ENCODE measurements around the gene INPP5E. TPM values are rescaled to one million over a fixed set of nuclear protein-coding genes. Genes with fewer than 3 reads are reported as not detected.

The INPP5E gene
- total and polyA plus RNA-seq, 10 of the 15 experiments (the other 5 are each of a cell fraction or from before 2014, with no cell fraction given): 0.24 to 16.0 (median 5.3) TPM

GRCh38 chr9:136393531-136393930 is 46.1 kb downstream of the INPP5E start:
- H3K79me2 ChIP-seq (ENCODE audit: control insufficient read depth, insufficient read depth, low read length): peaks cover 9% of the 10 kb centered on the region
- ChIA-PET RAD21 (ENCODE audit: unreplicated experiment) (no interaction called here), POLR2A (no interaction called here), SMC1A (ENCODE audit: uncharacterized antibody, unreplicated experiment) (interaction anchor here (1.1 kb wide), 1 partner anchor 8 kb away, joined by 3 read pairs; no protein-coding TSS in a partner anchor), CTCF (interaction anchor here (0.6 kb wide), 1 partner anchor 241 kb away, joined by 3 read pairs; no protein-coding TSS in a partner anchor)
- H3K4me2 ChIP-seq (ENCODE audit: control insufficient read depth, insufficient read depth): no peak overlapping the region
- peaks cover 27 to 37% of the 10 kb centered on the region in 2 experiments for H3K36me3 ChIP-seq (ENCODE audit: control insufficient read depth in 2 of 2, insufficient read depth in 2 of 2, low read length in 1 of 2)
- WGBS (ENCODE audit: insufficient coverage, insufficient replicate concordance, low lambda C conversion rate, missing lambda C conversion rate): 97% methylated on average over 17 of the region's 17 CpGs
- no peaks in the 10 kb centered on the region for H3K9me3 ChIP-seq (replicated peaks; ENCODE audit: control insufficient read depth, insufficient read depth, low read length)
- ATAC-seq (no peak), FAIRE-seq (no peak), DNase-seq (ENCODE audit: low read depth, low spot score) (no peak)
- no peak overlapping the region for H3K9ac ChIP-seq (ENCODE audit: control insufficient read depth, insufficient read depth, low read length)
- no peaks in the 10 kb centered on the region for H4K20me1 ChIP-seq (ENCODE audit: control insufficient read depth, insufficient read depth)
- in situ Hi-C loops (cut with MboI) (no loop called here), intact Hi-C loops (cut with micrococcal nuclease; ENCODE audit: unreplicated experiment) (no loop called here)
- H2AFZ ChIP-seq (ENCODE audit: control insufficient read depth, low read depth, low read length): no peak overlapping the region
- no peak overlapping the region for H3K4me3 ChIP-seq
- no peaks in the 10 kb centered on the region for H3K27me3 ChIP-seq (replicated peaks in 1 of 2; ENCODE audit: control insufficient read depth in 2 of 2, insufficient read depth in 2 of 2, low read length in 1 of 2)
- no TSS peak for BruUV-seq (replicated peaks)
- H3K27ac ChIP-seq (ENCODE audit: control insufficient read depth, insufficient read depth): no peak overlapping the region
- H3K4me1 ChIP-seq (ENCODE audit: control insufficient read depth, insufficient read depth, low read length): peaks cover 2% of the 10 kb centered on the region
- no peak for TF ChIP-seq GATAD2B (conservative IDR thresholded peaks at IDR 0.05; ENCODE audit: low read depth)
- no peak for TF ChIP-seq MYB (IDR thresholded peaks at IDR 0.05; ENCODE audit: borderline replicate concordance, low read depth, low read length)
- TF ChIP-seq BCL11A (IDR thresholded peaks at IDR 0.05; ENCODE audit: low read depth, low read length): no peak
- TF ChIP-seq SREBF2 (IDR thresholded peaks at IDR 0.05; ENCODE audit: low read length): no peak
- TF ChIP-seq CTCF (IDR thresholded peaks at IDR 0.05 in 2 of 3, conservative IDR thresholded peaks at IDR 0.05 in 1 of 3; ENCODE audit: control insufficient read depth in 2 of 3, extremely low read depth in 1 of 3, insufficient read depth in 1 of 3, low read depth in 3 of 3, low read length in 3 of 3): no peak
- no peak for TF ChIP-seq HSF1 (IDR thresholded peaks at IDR 0.05; ENCODE audit: low read depth, low read length)
- TF ChIP-seq CBX3 (IDR thresholded peaks at IDR 0.05; ENCODE audit: borderline replicate concordance, low read depth): no peak
- TF ChIP-seq ZNF274 (IDR thresholded peaks at IDR 0.05; ENCODE audit: insufficient read depth, insufficient read length): no peak
- TF ChIP-seq SUPT20H (IDR thresholded peaks at IDR 0.05; ENCODE audit: borderline replicate concordance, control insufficient read depth, low read depth, low read length): no peak
- TF ChIP-seq TAF1 (IDR thresholded peaks at IDR 0.05; ENCODE audit: borderline replicate concordance, low read depth, low read length): no peak
- no peak for TF ChIP-seq CHD4 (IDR thresholded peaks at IDR 0.05)
- TF ChIP-seq PAX5 (IDR thresholded peaks at IDR 0.05; ENCODE audit: borderline replicate concordance, low read depth, low read length): no peak
- TF ChIP-seq SMAD1 (IDR thresholded peaks at IDR 0.05; ENCODE audit: low read depth, partially characterized antibody): no peak
- no peak for TF ChIP-seq SREBF1 (IDR thresholded peaks at IDR 0.05; ENCODE audit: low read length)
- TF ChIP-seq MLLT1 (IDR thresholded peaks at IDR 0.05): no peak
- TF ChIP-seq ZBTB4 (CRISPR knock-in tag; IDR thresholded peaks at IDR 0.05): no peak
- TF ChIP-seq CBX5 (IDR thresholded peaks at IDR 0.05; ENCODE audit: low read depth): no peak
- no peak for TF ChIP-seq YBX1 (IDR thresholded peaks at IDR 0.05)

Measured in GM12878 (cell line).